HG02852 (cell line): Measurements from ENCODE around the gene LY6G5B.

Experiments used
- ATAC-seq: cut with Tn5 transposase; IDR thresholded peaks from one replicate; pipeline ENCODE4 v1.9.1; 2021; ENCODE audit warnings: mild to moderate bottlenecking, moderate library complexity; ENCODE audit not compliant: unreplicated experiment

The LY6G5B gene

GRCh38 chr6:31669676-31670075, at the start of gene LY6G5B:
Gene LY6G5B, plus strand, starts transcription at chr6:31669976. Its CDS starts 975 bp downstream, at chr6:31670951.
- ATAC-seq: no peak

GRCh38 chr6:31620586-31621319, 49.0 kb upstream of the LY6G5B start, which contains the start of gene PRRC2A:
Gene PRRC2A, plus strand, starts transcription at chr6:31620715. Its CDS starts 2,075 bp downstream, at chr6:31622790.
- ATAC-seq: peak; percentile 49

- ATAC-seq: no peak
These were observed 48.3 kb upstream of the LY6G5B start for GRCh38 chr6:31621320-31621939.

- ATAC-seq: no peak
These were observed 47.8 kb upstream of the LY6G5B start for GRCh38 chr6:31621991-31622390.

GRCh38 chr6:31622684-31623091, 47.1 kb upstream of the LY6G5B start:
- ATAC-seq: no peak

GRCh38 chr6:31624070-31624469, 45.7 kb upstream of the LY6G5B start:
- ATAC-seq: no peak

GRCh38 chr6:31626952-31627351, 42.8 kb upstream of the LY6G5B start:
- no peak for ATAC-seq

- no peak for ATAC-seq
These were observed 42.0 kb upstream of the LY6G5B start for GRCh38 chr6:31627690-31628287.

GRCh38 chr6:31629014-31629413, 40.8 kb upstream of the LY6G5B start:
- ATAC-seq: no peak

- ATAC-seq: no peak
These were observed 39.4 kb upstream of the LY6G5B start for GRCh38 chr6:31630177-31630934.

- no peak for ATAC-seq
These were observed 38.6 kb upstream of the LY6G5B start for GRCh38 chr6:31631209-31631608.

GRCh38 chr6:31631681-31632278, 38.0 kb upstream of the LY6G5B start:
- no peak for ATAC-seq

- no peak for ATAC-seq
These were observed 37.4 kb upstream of the LY6G5B start for GRCh38 chr6:31632279-31632946.

GRCh38 chr6:31633447-31633846, 36.3 kb upstream of the LY6G5B start:
- no peak for ATAC-seq

- ATAC-seq: no peak
These were observed 35.6 kb upstream of the LY6G5B start for GRCh38 chr6:31634131-31634530.

GRCh38 chr6:31634969-31635575, 34.7 kb upstream of the LY6G5B start:
- ATAC-seq: no peak

- ATAC-seq: no peak
These were observed 32.8 kb upstream of the LY6G5B start for GRCh38 chr6:31636698-31637596.

GRCh38 chr6:31639043-31639442, 30.7 kb upstream of the LY6G5B start:
- ATAC-seq: no peak

GRCh38 chr6:31639449-31639861, 30.3 kb upstream of the LY6G5B start:
- ATAC-seq: no peak
